ENCODE results near the gene ZAR1L.
"Not testable (repeated sequence)": the region's sequence is repeated elsewhere in the genome, so short reads cannot be mapped to it uniquely, and the experiment has no call there.

Gene ZAR1L

GRCh38 chr13:32315238-32316027, at the start of gene ZAR1L, which contains the start of gene BRCA2:
TSS of gene ZAR1L (minus strand) at chr13:32315363. CDS start at chr13:32311925, 3,438 bp downstream.
TSS of gene BRCA2 (plus strand) at chr13:32315508. CDS start at chr13:32316461, 953 bp downstream.
- Mint-ChIP-seq H3K36me3 (peaks cover 1% of the 10 kb centered on the region), H3K27me3 (no peaks in the 10 kb centered on the region), H3K4me3 (peak within 1 kb of the TSS; percentile 96), H3K27ac (peak within 1 kb of the TSS; percentile 100), H3K4me1 (peaks cover 13% of the 10 kb centered on the region), H3K9me3 (no peaks in the 10 kb centered on the region)

GRCh38 chr13:32362574-32362973, 47.4 kb upstream of the ZAR1L start:
- Mint-ChIP-seq H3K4me1 (no peaks in the 10 kb centered on the region), H3K9me3 (no peaks in the 10 kb centered on the region), H3K27ac (no peak overlapping the region), H3K4me3 (no peak overlapping the region), H3K36me3 (peaks cover 5% of the 10 kb centered on the region), H3K27me3 (no peaks in the 10 kb centered on the region)

GRCh38 chr13:32355935-32356334, 40.8 kb upstream of the ZAR1L start:
- H3K4me1 Mint-ChIP-seq, H3K9me3 Mint-ChIP-seq, H3K36me3 Mint-ChIP-seq, H3K27me3 Mint-ChIP-seq, H3K4me3 Mint-ChIP-seq, H3K27ac Mint-ChIP-seq: not testable (repeated sequence)

- H3K27me3 Mint-ChIP-seq = no peaks in the 10 kb centered on the region
These were observed 38.9 kb upstream of the ZAR1L start for GRCh38 chr13:32354040-32354439.

GRCh38 chr13:32350839-32351441, 35.8 kb upstream of the ZAR1L start:
- H3K27ac Mint-ChIP-seq, H3K4me1 Mint-ChIP-seq, H3K27me3 Mint-ChIP-seq, H3K4me3 Mint-ChIP-seq, H3K9me3 Mint-ChIP-seq: not testable (repeated sequence)
- H3K36me3 Mint-ChIP-seq = peaks cover 18% of the 10 kb centered on the region

More at GRCh38 chr13:32354040-32354439, 38.9 kb upstream of the ZAR1L start:
- no peaks in the 10 kb centered on the region for H3K4me1 Mint-ChIP-seq
- no peaks in the 10 kb centered on the region for H3K9me3 Mint-ChIP-seq
- peaks cover 11% of the 10 kb centered on the region for H3K36me3 Mint-ChIP-seq
- H3K27ac Mint-ChIP-seq = no peak overlapping the region
- no peak overlapping the region for H3K4me3 Mint-ChIP-seq

GRCh38 chr13:32347651-32348050, 32.5 kb upstream of the ZAR1L start:
- H3K9me3 Mint-ChIP-seq = no peaks in the 10 kb centered on the region
- peaks cover 18% of the 10 kb centered on the region for H3K36me3 Mint-ChIP-seq
- H3K27me3 Mint-ChIP-seq = no peaks in the 10 kb centered on the region
- H3K4me1 Mint-ChIP-seq = peaks cover 6% of the 10 kb centered on the region
- H3K27ac Mint-ChIP-seq = no peak overlapping the region
- no peak overlapping the region for H3K4me3 Mint-ChIP-seq

GRCh38 chr13:32340914-32341313, 25.8 kb upstream of the ZAR1L start:
- H3K9me3 Mint-ChIP-seq = peaks cover 10% of the 10 kb centered on the region
- H3K27me3 Mint-ChIP-seq = no peaks in the 10 kb centered on the region
- H3K36me3 Mint-ChIP-seq = peaks cover 12% of the 10 kb centered on the region
- H3K4me1 Mint-ChIP-seq = no peaks in the 10 kb centered on the region
- H3K27ac Mint-ChIP-seq = no peak overlapping the region
- H3K4me3 Mint-ChIP-seq = no peak overlapping the region

GRCh38 chr13:32334671-32335070, 19.5 kb upstream of the ZAR1L start:
- no peaks in the 10 kb centered on the region for H3K4me1 Mint-ChIP-seq
- H3K27ac Mint-ChIP-seq = no peak overlapping the region
- no peak overlapping the region for H3K4me3 Mint-ChIP-seq

GRCh38 chr13:32330441-32330840, 15.3 kb upstream of the ZAR1L start:
- Mint-ChIP-seq H3K4me3 (no peak overlapping the region), H3K9me3 (peaks cover 4% of the 10 kb centered on the region), H3K27me3 (no peaks in the 10 kb centered on the region), H3K36me3 (peaks cover 23% of the 10 kb centered on the region), H3K4me1 (no peaks in the 10 kb centered on the region), H3K27ac (no peak overlapping the region)

More at GRCh38 chr13:32334671-32335070, 19.5 kb upstream of the ZAR1L start:
- Mint-ChIP-seq H3K9me3 (peaks cover 8% of the 10 kb centered on the region), H3K27me3 (no peaks in the 10 kb centered on the region), H3K36me3 (peaks cover 37% of the 10 kb centered on the region)

- H3K9me3 Mint-ChIP-seq = no peaks in the 10 kb centered on the region
- H3K4me3 Mint-ChIP-seq = no peak overlapping the region
- peaks cover 1% of the 10 kb centered on the region for H3K36me3 Mint-ChIP-seq
- no peaks in the 10 kb centered on the region for H3K27me3 Mint-ChIP-seq
- H3K4me1 Mint-ChIP-seq = no peaks in the 10 kb centered on the region
- peak overlapping the region; percentile 9 for H3K27ac Mint-ChIP-seq
These were observed 8.7 kb upstream of the ZAR1L start for GRCh38 chr13:32323912-32324311.

GRCh38 chr13:32320528-32320927, 5.4 kb upstream of the ZAR1L start:
- Mint-ChIP-seq H3K4me3 (no peak overlapping the region), H3K9me3 (no peaks in the 10 kb centered on the region), H3K27ac (no peak overlapping the region), H3K27me3 (no peaks in the 10 kb centered on the region), H3K36me3 (peaks cover 1% of the 10 kb centered on the region), H3K4me1 (peaks cover 4% of the 10 kb centered on the region)

- H3K4me1 Mint-ChIP-seq = peaks cover 10% of the 10 kb centered on the region
- H3K9me3 Mint-ChIP-seq = no peaks in the 10 kb centered on the region
- H3K36me3 Mint-ChIP-seq = peaks cover 1% of the 10 kb centered on the region
- H3K27me3 Mint-ChIP-seq = no peaks in the 10 kb centered on the region
- H3K4me3 Mint-ChIP-seq = no peak overlapping the region
- H3K27ac Mint-ChIP-seq = no peak overlapping the region
These were observed 2.7 kb upstream of the ZAR1L start for GRCh38 chr13:32317716-32318465.

GRCh38 chr13:32316501-32316900, 1.3 kb upstream of the ZAR1L start:
- Mint-ChIP-seq H3K4me3 (peak overlapping the region; percentile 96), H3K27me3 (no peaks in the 10 kb centered on the region), H3K27ac (no peak overlapping the region), H3K36me3 (peaks cover 1% of the 10 kb centered on the region), H3K4me1 (peaks cover 10% of the 10 kb centered on the region), H3K9me3 (no peaks in the 10 kb centered on the region)

- peak overlapping the region; percentile 90 for H3K27ac Mint-ChIP-seq
- H3K36me3 Mint-ChIP-seq = peaks cover 1% of the 10 kb centered on the region
- H3K27me3 Mint-ChIP-seq = no peaks in the 10 kb centered on the region
These were observed 821 bp upstream of the ZAR1L start for GRCh38 chr13:32316028-32316339.

GRCh38 chr13:32314271-32315237, 609 bp downstream of the ZAR1L start:
- H3K9me3 Mint-ChIP-seq = no peaks in the 10 kb centered on the region
- H3K27me3 Mint-ChIP-seq = no peaks in the 10 kb centered on the region
- H3K4me3 Mint-ChIP-seq = peak overlapping the region; percentile 96
- peak overlapping the region; percentile 100 for H3K27ac Mint-ChIP-seq
- peaks cover 1% of the 10 kb centered on the region for H3K36me3 Mint-ChIP-seq
- peaks cover 20% of the 10 kb centered on the region for H3K4me1 Mint-ChIP-seq

More at GRCh38 chr13:32316028-32316339, 821 bp upstream of the ZAR1L start:
- H3K4me1 Mint-ChIP-seq = peaks cover 10% of the 10 kb centered on the region
- no peaks in the 10 kb centered on the region for H3K9me3 Mint-ChIP-seq
- peak overlapping the region; percentile 96 for H3K4me3 Mint-ChIP-seq
